HEK293T (cell line): ENCODE results near the gene ALK.

Source experiments
- CTCF ChIA-PET: fragments of 350-600 bp; formaldehyde crosslinking; extraction: SDS; loops from one replicate; lab custom pipeline; 2021; ENCODE audit warnings: antibody characterized with exemption, inconsistent platforms; lab: Yijun Ruan, JAX
- POLR2A ChIA-PET: fragments of 350-600 bp; formaldehyde crosslinking; extraction: SDS; loops from one replicate; lab custom pipeline; 2020; ENCODE audit warnings: antibody characterized with exemption, inconsistent platforms; lab: Yijun Ruan, JAX
- DNase-seq: peaks from one replicate; pipeline ENCODE4 v3.0.0; 2012; ENCODE audit warnings: mixed read lengths; ENCODE audit errors: extremely low spot score
- ARNT ChIP-seq: fragments of 450-650 bp; IDR thresholded peaks from 2 replicates; pipeline ENCODE4 v1.6.1; 2017; ENCODE audit warnings: mild to moderate bottlenecking
- BHLHE40 ChIP-seq: fragments of 450-650 bp; IDR thresholded peaks from 2 replicates; pipeline ENCODE4 v1.6.1; 2016; ENCODE audit warnings: mild to moderate bottlenecking, moderate library complexity, borderline replicate concordance
- CTBP1 ChIP-seq: fragments of 450-650 bp; IDR thresholded peaks from 2 replicates; pipeline ENCODE4 v1.6.1; 2016; ENCODE audit warnings: borderline replicate concordance
- ELF4 ChIP-seq: fragments of 450-650 bp; IDR thresholded peaks from 2 replicates; pipeline ENCODE4 v1.6.1; 2017; ENCODE audit warnings: antibody characterized with exemption
- FOXA1 ChIP-seq: fragments of 450-650 bp; IDR thresholded peaks from 2 replicates; pipeline ENCODE4 v1.6.1; 2016; ENCODE audit warnings: mild to moderate bottlenecking
- FOXK2 ChIP-seq: fragments of 450-650 bp; IDR thresholded peaks from 2 replicates; pipeline ENCODE4 v1.6.1; 2016; ENCODE audit warnings: mild to moderate bottlenecking
- FOXM1 ChIP-seq: fragments of 450-650 bp; IDR thresholded peaks from 2 replicates; pipeline ENCODE4 v1.6.1; 2017; ENCODE audit warnings: mild to moderate bottlenecking, borderline replicate concordance
- HDGF ChIP-seq: fragments of 450-650 bp; IDR thresholded peaks from 2 replicates; pipeline ENCODE4 v1.6.1; 2017; ENCODE audit warnings: antibody characterized with exemption, borderline replicate concordance
- L3MBTL2 ChIP-seq: fragments of 450-650 bp; conservative IDR thresholded peaks from 2 replicates; pipeline ENCODE4 v1.6.1; 2016; ENCODE audit warnings: mild to moderate bottlenecking
- LEF1 ChIP-seq: fragments of 450-650 bp; IDR thresholded peaks from 2 replicates; pipeline ENCODE4 v1.6.1; 2017; ENCODE audit warnings: mild to moderate bottlenecking, borderline replicate concordance
- NFRKB ChIP-seq: fragments of 450-650 bp; IDR thresholded peaks from 2 replicates; pipeline ENCODE4 v1.6.1; 2016; ENCODE audit warnings: mild to moderate bottlenecking, moderate library complexity
- PKNOX1 ChIP-seq: fragments of 450-650 bp; IDR thresholded peaks from 2 replicates; pipeline ENCODE4 v1.6.1; 2016
- SP1 ChIP-seq: fragments of 450-650 bp; IDR thresholded peaks from 2 replicates; pipeline ENCODE4 v1.6.1; 2017
- SUZ12 ChIP-seq: fragments of 450-650 bp; IDR thresholded peaks from 2 replicates; pipeline ENCODE4 v1.6.1; 2016; ENCODE audit warnings: mild to moderate bottlenecking
- TARDBP ChIP-seq: fragments of 450-650 bp; IDR thresholded peaks from 2 replicates; pipeline ENCODE4 v1.6.1; 2016
- ZNF384 ChIP-seq: fragments of 450-650 bp; IDR thresholded peaks from 2 replicates; pipeline ENCODE4 v1.6.1; 2016

Gene ALK

GRCh38 chr2:29629495-29629894 lies 291.9 kb downstream of the ALK start:
- ChIA-PET POLR2A (no interaction called here), CTCF (no interaction called here)
- TF ChIP-seq SUZ12 (no peak), FOXA1 (no peak), L3MBTL2 (no peak), TARDBP (no peak), FOXM1 (no peak), CTBP1 (no peak), SP1 (no peak), ZNF384 (no peak), PKNOX1 (no peak), HDGF (no peak), ARNT (no peak), LEF1 (no peak), FOXK2 (no peak)
- DNase-seq = no peak

DNA sequence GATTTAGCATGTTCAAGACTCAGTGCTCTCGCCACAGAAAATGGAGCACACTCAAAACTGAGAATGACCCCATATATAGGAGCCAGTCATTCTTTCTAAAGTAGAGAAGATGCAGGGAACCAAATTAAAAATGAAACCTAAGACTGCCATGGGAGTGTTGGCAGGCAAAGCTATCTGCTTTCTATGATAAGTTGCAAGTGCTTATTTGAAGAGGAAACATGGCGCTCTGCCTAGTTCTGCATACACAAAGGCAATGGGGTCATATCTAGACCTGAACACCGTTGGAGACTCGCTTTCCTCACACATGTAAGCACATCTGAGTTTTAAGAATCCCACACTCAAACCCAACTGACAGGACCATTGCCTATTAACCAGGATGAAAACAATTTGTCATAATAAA lies 292.5 kb downstream of the ALK start:
- ChIA-PET POLR2A (no interaction called here), CTCF (no interaction called here)
- no peak for DNase-seq
- TF ChIP-seq ELF4 (no peak), FOXA1 (no peak), NFRKB (no peak), ZNF384 (no peak), ARNT (no peak), BHLHE40 (no peak), PKNOX1 (no peak)

DNA sequence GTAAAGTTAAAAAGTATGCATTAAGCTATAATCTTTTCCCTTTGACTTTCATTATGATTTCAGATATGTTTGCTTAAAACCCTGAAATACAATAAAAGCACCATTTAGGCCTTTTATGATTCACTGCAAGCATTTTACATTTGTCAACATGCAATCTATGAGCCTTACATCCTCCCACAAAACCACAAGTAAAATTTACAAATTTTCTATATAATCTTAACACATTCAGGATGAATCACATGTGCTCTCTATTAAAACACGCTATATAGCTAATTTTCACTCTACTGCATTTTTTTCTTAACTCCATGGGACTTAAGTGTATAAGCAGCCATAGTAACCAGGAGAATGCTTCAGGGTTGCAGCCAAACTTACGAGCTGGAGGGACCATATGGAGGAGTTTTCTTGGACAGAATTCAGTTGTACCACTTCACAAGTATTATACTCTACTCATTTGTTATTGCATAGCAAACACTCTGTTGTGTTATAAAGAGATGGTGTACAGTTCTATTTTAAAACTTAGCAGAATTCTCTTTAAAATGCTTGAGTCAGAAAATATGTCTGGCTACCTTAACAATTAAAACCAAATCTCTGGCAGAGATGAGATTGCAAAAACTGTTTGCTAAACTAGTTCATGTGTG lies 293.2 kb downstream of the ALK start:
- ChIA-PET POLR2A (no interaction called here), CTCF (no interaction called here)
- TF ChIP-seq ARNT (no peak), LEF1 (no peak), TARDBP (no peak), FOXM1 (no peak), FOXK2 (no peak), HDGF (no peak)
- no peak for DNase-seq

GRCh38 chr2:29627279-29627711 lies 294.1 kb downstream of the ALK start:
- ChIA-PET POLR2A (no interaction called here), CTCF (no interaction called here)
- no peak for TF ChIP-seq SUZ12
- TF ChIP-seq FOXA1 = no peak
- no peak for TF ChIP-seq TARDBP
- TF ChIP-seq LEF1 = no peak
- no peak for TF ChIP-seq ZNF384
- TF ChIP-seq PKNOX1 = no peak
- no peak for TF ChIP-seq CTBP1
- TF ChIP-seq FOXK2 = no peak
- no peak for DNase-seq

DNA sequence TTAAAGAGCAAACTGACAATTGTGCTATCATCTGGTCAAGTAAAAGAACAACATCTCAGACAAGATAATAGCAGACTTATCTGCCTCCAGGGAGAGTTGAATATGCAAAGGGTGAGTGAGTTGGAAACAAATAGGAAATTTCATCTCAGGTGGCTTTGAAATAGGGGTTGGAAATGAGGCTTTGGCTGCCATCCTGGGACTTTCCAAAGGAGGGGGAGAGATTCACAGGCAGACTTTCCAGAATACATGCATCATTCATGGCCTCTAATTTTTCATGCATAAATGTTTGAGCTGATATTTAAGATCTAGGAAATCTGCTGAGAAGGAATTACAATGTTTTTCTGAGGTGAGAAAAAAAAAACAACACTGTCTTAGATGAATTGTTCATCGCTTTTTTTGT lies 300.5 kb downstream of the ALK start:
- TF ChIP-seq HDGF = no peak
- TF ChIP-seq NFRKB = no peak
- TF ChIP-seq BHLHE40 = no peak
- TF ChIP-seq LEF1 = no peak
- TF ChIP-seq FOXK2 = no peak
- no peak for TF ChIP-seq L3MBTL2
- TF ChIP-seq SUZ12 = no peak
- ChIA-PET POLR2A (no interaction called here), CTCF (no interaction called here)
- no peak for DNase-seq

DNA sequence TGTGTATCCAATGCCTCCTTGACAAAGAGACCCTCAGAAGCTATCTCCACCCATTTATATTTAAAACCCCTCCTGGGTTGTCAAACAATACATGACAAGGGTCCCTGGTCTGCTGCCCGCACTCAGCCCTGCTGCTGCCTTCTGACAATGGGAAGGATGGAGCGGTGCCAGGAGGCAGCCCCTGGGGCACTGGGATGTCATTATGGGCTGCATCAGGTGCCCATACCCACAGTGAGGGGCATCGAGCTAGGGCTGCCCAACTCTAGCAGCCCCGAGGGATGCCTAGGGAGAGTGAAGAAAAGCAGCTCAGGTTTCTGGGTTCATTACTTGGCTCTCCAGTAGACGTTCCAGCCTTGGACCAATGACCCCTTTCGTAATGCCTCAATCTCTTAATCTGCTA lies 301.7 kb downstream of the ALK start:
- CTCF ChIA-PET = no interaction called here

More for the DNA sequence above, 301.7 kb downstream of the ALK start:
- DNase-seq = no peak
- POLR2A ChIA-PET = no interaction called here
- no peak for TF ChIP-seq TARDBP
- TF ChIP-seq PKNOX1 = no peak
- no peak for TF ChIP-seq FOXK2
- no peak for TF ChIP-seq NFRKB
- no peak for TF ChIP-seq BHLHE40
- no peak for TF ChIP-seq SP1
- TF ChIP-seq ARNT = no peak
- TF ChIP-seq FOXM1 = no peak
